ENCODE results near the gene PLSCR4.

Gene PLSCR4

DNA sequence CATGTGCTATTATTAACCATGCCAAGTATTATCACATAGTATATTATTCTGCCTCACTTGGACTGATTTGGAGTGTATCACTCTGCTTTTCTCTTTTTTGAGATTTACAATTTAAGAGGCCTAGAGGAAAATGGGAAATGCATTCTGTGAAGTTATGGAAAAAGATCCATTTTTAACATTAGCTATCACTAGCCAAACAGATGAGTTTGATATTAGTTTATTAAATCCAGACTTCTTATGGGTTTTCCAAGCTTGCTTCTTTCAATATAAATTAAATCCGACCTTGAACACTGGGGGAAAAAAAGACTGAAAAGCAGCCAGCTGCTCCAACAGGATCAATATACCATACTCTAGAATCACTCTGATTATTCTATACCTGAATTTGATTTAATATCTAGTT, 59.9 kb downstream of the PLSCR4 start:
- Histone ChIP-seq H3K27ac (ENCODE audit: low read length) (no peak overlapping the region), H3K27me3 (ENCODE audit: control insufficient read depth in 1 of 2, insufficient read depth in 2 of 2, low read length in 2 of 2) (no peaks in the 10 kb centered on the region), H3K4me1 (ENCODE audit: control insufficient read depth, insufficient read depth, low read length) (no peaks in the 10 kb centered on the region), H3K9ac (ENCODE audit: low read length in 2 of 2) (no peak overlapping the region), H3K36me3 (ENCODE audit: control insufficient read depth in 2 of 2, insufficient read depth in 2 of 2, low read length in 2 of 2) (peaks cover 2 to 3% of the 10 kb centered on the region in 2 donors), H3K4me3 (ENCODE audit: low read length in 2 of 2) (no peak overlapping the region), H3K9me3 (ENCODE audit: control insufficient read depth in 2 of 2, low read length in 2 of 2) (no peaks in the 10 kb centered on the region)

DNA sequence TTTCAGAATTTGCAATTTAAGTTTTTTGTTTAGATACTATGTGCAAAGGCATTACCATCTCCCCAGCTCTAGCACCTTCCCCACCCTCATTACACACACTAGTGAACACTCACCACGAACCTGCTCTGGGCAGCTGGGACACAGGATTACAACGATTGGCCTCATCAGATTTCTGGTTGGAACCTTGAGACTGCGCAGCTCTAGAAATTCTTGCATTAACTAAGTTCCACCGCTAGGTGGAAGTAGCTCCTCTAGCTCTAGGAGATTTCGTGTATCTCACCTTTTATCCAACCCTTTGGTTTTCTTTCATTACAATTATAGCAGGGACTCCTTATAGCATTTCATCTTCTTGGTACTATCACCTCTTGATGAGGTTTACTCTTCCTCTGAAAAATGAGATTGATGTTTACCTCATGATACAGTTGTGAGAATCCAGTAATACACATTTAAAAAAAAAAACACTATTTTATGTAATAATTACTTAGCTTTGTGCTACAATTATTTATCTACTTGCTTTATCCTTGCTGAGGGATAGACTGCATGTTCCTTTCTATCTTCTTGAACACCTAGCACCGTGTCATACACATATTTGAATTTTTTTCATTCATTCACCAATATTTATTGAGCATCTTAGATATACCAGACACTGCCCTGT, 61.3 kb downstream of the PLSCR4 start:
- Histone ChIP-seq H3K4me1 (ENCODE audit: control insufficient read depth, insufficient read depth, low read length) (no peaks in the 10 kb centered on the region), H3K9me3 (ENCODE audit: control insufficient read depth in 2 of 2, low read length in 2 of 2) (no peaks in the 10 kb centered on the region), H3K36me3 (ENCODE audit: control insufficient read depth in 2 of 2, insufficient read depth in 2 of 2, low read length in 2 of 2) (peaks cover 2 to 3% of the 10 kb centered on the region in 2 donors), H3K27me3 (ENCODE audit: control insufficient read depth in 1 of 2, insufficient read depth in 2 of 2, low read length in 2 of 2) (no peaks in the 10 kb centered on the region), H3K4me3 (ENCODE audit: low read length in 2 of 2) (no peak overlapping the region), H3K27ac (ENCODE audit: low read length) (no peak overlapping the region), H3K9ac (ENCODE audit: low read length in 2 of 2) (no peak overlapping the region)

DNA sequence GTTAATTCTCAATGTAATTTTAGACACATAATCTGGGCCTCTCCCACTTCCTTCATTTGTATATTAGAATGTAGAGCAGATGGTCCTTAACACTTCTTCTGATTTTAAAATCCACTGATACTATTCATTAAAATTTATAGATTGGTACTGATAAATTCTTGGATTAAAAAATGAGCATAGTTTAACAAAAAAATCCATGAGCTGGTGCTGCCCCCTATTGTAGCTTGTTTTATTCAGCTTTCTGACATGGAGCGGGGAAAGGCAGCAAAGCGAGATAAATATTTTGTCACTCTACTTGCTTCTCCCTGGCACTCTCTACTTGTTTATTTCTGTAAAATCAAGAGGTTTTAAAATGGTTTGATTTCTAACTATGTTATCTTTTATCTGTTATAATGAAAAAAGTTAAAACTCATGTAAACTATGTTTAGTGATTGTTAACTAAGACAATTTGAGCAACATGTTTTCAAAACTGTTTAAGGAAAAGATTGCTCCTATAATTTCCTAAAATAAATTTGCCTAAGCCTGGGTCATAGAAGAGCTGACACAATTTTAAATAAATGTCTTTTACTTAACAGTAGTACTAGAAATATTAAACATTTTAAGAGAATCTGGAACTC, 63.5 kb downstream of the PLSCR4 start:
- no peaks in the 10 kb centered on the region for H3K36me3 ChIP-seq (ENCODE audit: control insufficient read depth in 2 of 2, insufficient read depth in 2 of 2, low read length in 2 of 2)
- H3K9me3 ChIP-seq (ENCODE audit: control insufficient read depth in 2 of 2, low read length in 2 of 2), result no peaks in the 10 kb centered on the region
- no peak overlapping the region for H3K4me3 ChIP-seq (ENCODE audit: low read length in 2 of 2)
- H3K27ac ChIP-seq (ENCODE audit: low read length), result no peak overlapping the region
- no peaks in the 10 kb centered on the region for H3K27me3 ChIP-seq (ENCODE audit: control insufficient read depth in 1 of 2, insufficient read depth in 2 of 2, low read length in 2 of 2)
- H3K9ac ChIP-seq (ENCODE audit: low read length in 2 of 2), result no peak overlapping the region
- no peaks in the 10 kb centered on the region for H3K4me1 ChIP-seq (ENCODE audit: control insufficient read depth, insufficient read depth, low read length)

DNA sequence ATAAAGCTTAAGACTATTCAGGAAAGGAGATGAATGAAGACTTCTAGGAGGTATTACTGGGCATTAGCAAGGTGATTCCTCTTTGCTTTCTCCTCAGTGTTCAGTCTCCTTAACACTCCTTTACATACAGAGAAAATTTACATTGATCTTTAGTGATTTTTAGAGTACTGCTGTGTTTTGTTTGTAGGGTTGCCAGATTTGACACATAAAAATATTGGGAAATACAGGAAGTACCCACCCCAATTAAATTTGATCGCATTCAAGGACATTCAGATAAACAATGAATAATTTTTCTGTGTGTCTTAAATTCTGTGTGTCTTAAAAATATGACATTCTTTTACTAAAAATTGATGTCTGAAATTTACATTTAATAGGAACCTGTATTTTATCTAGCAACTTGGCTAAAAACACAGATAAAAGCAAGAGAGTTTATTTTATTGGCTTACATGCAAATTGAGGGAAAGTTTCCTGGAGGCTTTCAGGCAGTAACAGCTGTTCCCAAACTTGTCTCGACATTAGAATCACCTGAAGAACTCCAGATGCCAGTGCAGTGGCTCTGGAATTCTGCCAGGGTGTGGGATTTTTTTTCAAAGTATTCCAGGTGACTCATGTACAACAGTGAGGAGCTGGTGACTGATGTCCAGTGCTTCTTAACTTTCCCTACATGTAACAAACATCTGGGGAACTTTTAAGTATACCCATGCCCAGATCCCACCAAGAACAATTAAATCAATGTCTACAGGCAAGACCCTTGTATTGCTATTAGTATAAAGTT, 66.5 kb downstream of the PLSCR4 start:
- Histone ChIP-seq H3K27me3 (ENCODE audit: control insufficient read depth in 1 of 2, insufficient read depth in 2 of 2, low read length in 2 of 2) (no peaks in the 10 kb centered on the region), H3K4me3 (ENCODE audit: low read length in 2 of 2) (no peak overlapping the region), H3K4me1 (ENCODE audit: control insufficient read depth, insufficient read depth, low read length) (no peaks in the 10 kb centered on the region), H3K9ac (ENCODE audit: low read length in 2 of 2) (no peak overlapping the region), H3K36me3 (ENCODE audit: control insufficient read depth in 2 of 2, insufficient read depth in 2 of 2, low read length in 2 of 2) (no peaks in the 10 kb centered on the region), H3K27ac (ENCODE audit: low read length) (no peak overlapping the region), H3K9me3 (ENCODE audit: control insufficient read depth in 2 of 2, low read length in 2 of 2) (no peaks in the 10 kb centered on the region)

DNA sequence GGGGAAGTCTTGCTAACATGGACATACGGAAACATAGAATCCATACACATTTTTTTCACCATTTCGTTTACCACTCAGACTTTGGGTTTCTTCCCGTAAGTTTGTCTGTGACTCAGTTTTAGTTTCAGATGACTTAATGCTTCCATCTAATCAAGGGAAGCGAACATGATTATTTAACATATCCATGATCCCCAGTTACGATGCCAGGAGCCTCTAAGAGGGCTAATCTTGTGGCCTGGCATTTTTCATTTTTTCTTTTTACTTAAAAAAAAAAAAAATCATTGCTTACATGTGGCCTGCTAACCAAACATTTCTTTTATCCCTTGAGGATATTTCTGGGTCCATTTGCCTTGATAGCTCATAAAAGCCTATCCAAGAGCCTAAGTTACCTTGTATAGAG, 69.7 kb downstream of the PLSCR4 start:
- Histone ChIP-seq H3K9ac (ENCODE audit: low read length in 2 of 2) (no peak overlapping the region), H3K27ac (ENCODE audit: low read length) (no peak overlapping the region), H3K4me1 (ENCODE audit: control insufficient read depth, insufficient read depth, low read length) (no peaks in the 10 kb centered on the region), H3K27me3 (ENCODE audit: control insufficient read depth in 1 of 2, insufficient read depth in 2 of 2, low read length in 2 of 2) (no peaks in the 10 kb centered on the region), H3K36me3 (ENCODE audit: control insufficient read depth in 2 of 2, insufficient read depth in 2 of 2, low read length in 2 of 2) (no peaks in the 10 kb centered on the region), H3K4me3 (ENCODE audit: low read length in 2 of 2) (no peak overlapping the region), H3K9me3 (ENCODE audit: control insufficient read depth in 2 of 2, low read length in 2 of 2) (no peaks in the 10 kb centered on the region)

DNA sequence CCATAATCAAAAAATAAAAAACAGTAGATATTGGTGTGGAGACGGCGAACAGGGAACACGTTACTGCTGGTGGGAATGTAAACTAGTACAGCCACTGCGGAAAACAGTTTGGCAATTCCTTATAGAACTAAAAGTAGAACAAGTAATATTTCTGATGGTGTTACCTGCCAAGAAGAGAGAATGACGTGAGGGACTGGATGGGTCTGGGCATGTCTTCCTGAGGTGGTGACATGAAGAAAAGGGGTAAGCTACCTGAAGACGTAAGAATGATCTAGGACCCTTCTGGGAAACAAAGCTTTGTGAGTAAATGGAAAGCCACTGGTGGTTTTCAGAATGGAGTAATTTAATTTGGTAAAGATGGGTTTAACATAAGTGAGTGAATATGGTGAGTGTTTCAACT, 70.5 kb downstream of the PLSCR4 start:
- Histone ChIP-seq H3K4me3 (ENCODE audit: low read length in 2 of 2) (no peak overlapping the region), H3K36me3 (ENCODE audit: control insufficient read depth in 2 of 2, insufficient read depth in 2 of 2, low read length in 2 of 2) (no peaks in the 10 kb centered on the region), H3K27me3 (ENCODE audit: control insufficient read depth in 1 of 2, insufficient read depth in 2 of 2, low read length in 2 of 2) (no peaks in the 10 kb centered on the region), H3K9me3 (ENCODE audit: control insufficient read depth in 2 of 2, low read length in 2 of 2) (no peaks in the 10 kb centered on the region), H3K27ac (ENCODE audit: low read length) (no peak overlapping the region), H3K4me1 (ENCODE audit: control insufficient read depth, insufficient read depth, low read length) (no peaks in the 10 kb centered on the region), H3K9ac (ENCODE audit: low read length in 2 of 2) (no peak overlapping the region)

DNA sequence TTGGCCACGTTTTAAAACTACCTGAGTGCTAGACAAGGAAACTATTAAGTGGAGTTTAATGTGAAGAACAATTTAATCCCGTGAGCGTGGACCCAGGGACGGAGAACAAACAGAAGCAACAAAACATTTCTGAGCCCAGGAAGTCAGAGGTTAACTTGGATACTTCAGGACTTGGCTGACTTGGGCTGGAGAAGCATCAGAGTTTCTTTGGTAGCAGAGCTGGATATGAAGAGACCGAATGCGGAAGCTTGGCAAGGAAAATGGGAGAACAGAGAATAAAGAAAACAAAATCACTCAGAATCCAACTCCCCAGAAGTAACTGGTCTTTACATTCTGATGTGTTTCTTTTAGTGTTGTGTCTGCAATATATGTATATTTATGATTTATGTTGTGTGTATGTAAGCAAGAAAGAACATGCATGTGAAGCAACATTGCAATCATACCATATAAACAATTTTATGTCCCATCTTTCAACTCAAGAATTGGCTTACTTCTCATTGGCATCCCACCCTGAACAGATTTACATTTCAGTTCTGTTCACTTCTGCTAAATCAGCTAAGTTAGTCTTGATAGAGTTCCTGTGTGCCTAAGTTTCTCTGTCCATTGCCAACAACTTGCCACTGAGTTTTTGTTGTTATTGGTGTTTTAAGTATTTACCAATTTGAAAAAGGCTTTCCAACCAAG, 72.8 kb downstream of the PLSCR4 start:
- Histone ChIP-seq H3K36me3 (ENCODE audit: control insufficient read depth in 2 of 2, insufficient read depth in 2 of 2, low read length in 2 of 2) (no peaks in the 10 kb centered on the region), H3K4me1 (ENCODE audit: control insufficient read depth, insufficient read depth, low read length) (no peaks in the 10 kb centered on the region), H3K27ac (ENCODE audit: low read length) (no peak overlapping the region), H3K9me3 (ENCODE audit: control insufficient read depth in 2 of 2, low read length in 2 of 2) (no peaks in the 10 kb centered on the region), H3K27me3 (ENCODE audit: control insufficient read depth in 1 of 2, insufficient read depth in 2 of 2, low read length in 2 of 2) (no peaks in the 10 kb centered on the region), H3K9ac (ENCODE audit: low read length in 2 of 2) (no peak overlapping the region), H3K4me3 (ENCODE audit: low read length in 2 of 2) (no peak overlapping the region)

DNA sequence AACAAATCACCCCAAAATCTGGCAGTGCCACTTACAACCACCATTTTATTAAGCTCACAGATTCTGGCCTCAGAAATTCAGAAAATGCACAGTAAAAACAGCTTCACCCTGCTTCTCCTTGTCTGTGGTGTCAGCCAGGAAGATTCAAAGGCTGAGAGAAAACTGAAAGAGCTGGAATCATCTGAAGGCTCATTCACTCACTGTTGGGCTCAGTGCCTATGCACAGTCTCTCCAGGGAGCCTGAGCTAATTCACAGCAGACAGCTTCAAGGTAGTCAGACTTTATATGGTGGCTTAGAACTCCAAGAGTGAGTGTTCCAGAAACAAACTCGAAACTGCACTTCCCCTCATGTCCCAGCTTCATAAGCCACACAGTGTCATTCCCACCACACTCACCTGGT, 73.4 kb downstream of the PLSCR4 start:
- no peaks in the 10 kb centered on the region for H3K36me3 ChIP-seq (ENCODE audit: control insufficient read depth in 2 of 2, insufficient read depth in 2 of 2, low read length in 2 of 2)
- no peaks in the 10 kb centered on the region for H3K4me1 ChIP-seq (ENCODE audit: control insufficient read depth, insufficient read depth, low read length)
- H3K27ac ChIP-seq (ENCODE audit: low read length), result no peak overlapping the region
- H3K9me3 ChIP-seq (ENCODE audit: control insufficient read depth in 2 of 2, low read length in 2 of 2), result no peaks in the 10 kb centered on the region
- no peaks in the 10 kb centered on the region for H3K27me3 ChIP-seq (ENCODE audit: control insufficient read depth in 1 of 2, insufficient read depth in 2 of 2, low read length in 2 of 2)
- no peak overlapping the region for H3K9ac ChIP-seq (ENCODE audit: low read length in 2 of 2)
- H3K4me3 ChIP-seq (ENCODE audit: low read length in 2 of 2), result no peak overlapping the region

DNA sequence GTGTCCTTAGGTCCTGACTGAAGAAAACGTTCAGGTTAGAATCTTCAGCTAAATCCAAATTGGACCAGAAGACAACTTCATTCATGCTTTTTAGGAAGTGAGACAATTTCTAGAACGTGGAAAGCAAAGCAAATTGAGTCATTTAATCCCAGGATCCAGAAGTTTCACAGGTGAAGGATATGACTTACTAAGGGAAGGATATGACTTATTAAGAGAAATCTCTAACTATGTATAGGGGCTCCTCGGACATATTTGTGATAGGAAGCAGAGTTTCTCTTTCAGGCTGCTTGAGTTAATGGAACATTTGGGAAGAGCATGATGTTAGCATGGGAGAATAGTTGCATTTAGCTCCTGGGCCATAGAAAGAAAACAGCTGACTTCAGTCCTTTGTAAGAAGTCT, 73.8 kb downstream of the PLSCR4 start:
- Histone ChIP-seq H3K9ac (ENCODE audit: low read length in 2 of 2) (no peak overlapping the region), H3K36me3 (ENCODE audit: control insufficient read depth in 2 of 2, insufficient read depth in 2 of 2, low read length in 2 of 2) (no peaks in the 10 kb centered on the region), H3K27ac (ENCODE audit: low read length) (no peak overlapping the region), H3K4me1 (ENCODE audit: control insufficient read depth, insufficient read depth, low read length) (no peaks in the 10 kb centered on the region), H3K9me3 (ENCODE audit: control insufficient read depth in 2 of 2, low read length in 2 of 2) (no peaks in the 10 kb centered on the region), H3K27me3 (ENCODE audit: control insufficient read depth in 1 of 2, insufficient read depth in 2 of 2, low read length in 2 of 2) (no peaks in the 10 kb centered on the region), H3K4me3 (ENCODE audit: low read length in 2 of 2) (no peak overlapping the region)

DNA sequence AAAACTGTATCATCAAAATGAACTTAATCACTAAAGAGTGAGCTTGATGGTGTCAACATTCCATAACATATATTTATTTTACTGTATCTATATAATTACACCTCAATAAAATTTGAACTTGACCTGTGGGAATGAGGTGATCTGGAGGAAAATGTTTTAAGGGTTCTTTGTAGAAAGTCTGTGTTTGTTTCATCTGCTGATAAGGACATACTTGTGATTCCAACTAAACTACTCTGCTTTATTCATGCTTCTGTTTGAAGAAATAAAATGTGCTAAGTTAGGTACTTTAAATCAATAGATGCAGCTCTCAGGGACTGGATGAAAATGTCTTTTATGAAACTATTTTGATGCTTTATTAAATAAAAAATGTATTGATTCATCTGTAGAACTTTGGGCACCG, 78.3 kb downstream of the PLSCR4 start:
- Histone ChIP-seq H3K4me1 (ENCODE audit: control insufficient read depth, insufficient read depth, low read length) (no peaks in the 10 kb centered on the region), H3K27ac (ENCODE audit: low read length) (no peak overlapping the region), H3K36me3 (ENCODE audit: control insufficient read depth in 2 of 2, insufficient read depth in 2 of 2, low read length in 2 of 2) (no peaks in the 10 kb centered on the region), H3K9me3 (ENCODE audit: control insufficient read depth in 2 of 2, low read length in 2 of 2) (no peaks in the 10 kb centered on the region), H3K27me3 (ENCODE audit: control insufficient read depth in 1 of 2, insufficient read depth in 2 of 2, low read length in 2 of 2) (no peaks in the 10 kb centered on the region), H3K4me3 (ENCODE audit: low read length in 2 of 2) (no peak overlapping the region), H3K9ac (ENCODE audit: low read length in 2 of 2) (no peak overlapping the region)
